Activated naive CD8-positive, alpha-beta T cell treated with anti-CD3 and anti-CD28 coated beads for 36 hours (primary cell): Measurements from ENCODE around the gene POFUT2. TPM values are rescaled to one million over a fixed set of nuclear protein-coding genes. Genes with fewer than 3 reads are reported as not detected.
"Not testable (repeated sequence)": the region's sequence is repeated elsewhere in the genome, so short reads cannot be mapped to it uniquely, and the experiment has no call there.

Source experiments
- DNase-seq: peaks from one replicate; pipeline ENCODE4 v3.0.0; 2021
- H3K27ac Mint-ChIP-seq: one replicate; pipeline ENCODE4 v1.8.0; 2022; ENCODE audit warnings: mild to moderate bottlenecking, moderate library complexity, mixed read lengths
- H3K27me3 Mint-ChIP-seq: one replicate; pipeline ENCODE4 v1.8.0; 2022; ENCODE audit warnings: mild to moderate bottlenecking, mixed read lengths
- H3K36me3 Mint-ChIP-seq: one replicate; pipeline ENCODE4 v1.8.0; 2021; ENCODE audit warnings: mild to moderate bottlenecking, mixed read lengths
- H3K4me1 Mint-ChIP-seq: one replicate; pipeline ENCODE4 v1.8.0; 2021; ENCODE audit warnings: mixed read lengths
- H3K4me3 Mint-ChIP-seq: one replicate; pipeline ENCODE4 v1.8.0; 2022; ENCODE audit warnings: mild to moderate bottlenecking, moderate library complexity, mixed read lengths
- H3K9me3 Mint-ChIP-seq: one replicate; pipeline ENCODE4 v1.8.0; 2022; ENCODE audit warnings: mixed read lengths
- total RNA-seq, 2 experiments: library from RNA; stranded (reverse); gene quantifications; one replicate each; pipeline ENCODE4 v1.2.3, GENCODE V29; 2021

Gene POFUT2
- total RNA-seq, 2 experiments from 2014 or later, result 11.6 to 13.3 TPM

- DNase-seq, H3K9me3 Mint-ChIP-seq, H3K27ac Mint-ChIP-seq, H3K36me3 Mint-ChIP-seq, H3K4me3 Mint-ChIP-seq, H3K27me3 Mint-ChIP-seq: not testable (repeated sequence)
- H3K4me1 Mint-ChIP-seq, result peaks cover 13% of the 10 kb centered on the region
Observed at GRCh38 chr21:45307597-45308158, 20.0 kb upstream of the POFUT2 start.

- Mint-ChIP-seq H3K27me3 (peaks cover 9% of the 10 kb centered on the region), H3K4me3 (no peak overlapping the region), H3K36me3 (no peaks in the 10 kb centered on the region), H3K4me1 (peaks cover 13% of the 10 kb centered on the region), H3K27ac (no peak overlapping the region), H3K9me3 (no peaks in the 10 kb centered on the region)
- no peak for DNase-seq
Observed at GRCh38 chr21:45306832-45307571, 19.3 kb upstream of the POFUT2 start.

- H3K4me3 Mint-ChIP-seq, result no peak overlapping the region
- DNase-seq, result no peak
- H3K36me3 Mint-ChIP-seq, result no peaks in the 10 kb centered on the region
- peaks cover 9% of the 10 kb centered on the region for H3K27me3 Mint-ChIP-seq
- H3K4me1 Mint-ChIP-seq, result peaks cover 13% of the 10 kb centered on the region
- no peak overlapping the region for H3K27ac Mint-ChIP-seq
- no peaks in the 10 kb centered on the region for H3K9me3 Mint-ChIP-seq
Observed at GRCh38 chr21:45306453-45306831, 18.7 kb upstream of the POFUT2 start.

- Mint-ChIP-seq H3K9me3 (no peaks in the 10 kb centered on the region), H3K4me1 (peaks cover 13% of the 10 kb centered on the region), H3K27me3 (peaks cover 9% of the 10 kb centered on the region), H3K27ac (no peak overlapping the region), H3K36me3 (no peaks in the 10 kb centered on the region), H3K4me3 (no peak overlapping the region)
- DNase-seq, result no peak
Observed at GRCh38 chr21:45305836-45306235, 18.1 kb upstream of the POFUT2 start.

- no peaks in the 10 kb centered on the region for H3K9me3 Mint-ChIP-seq
- H3K36me3 Mint-ChIP-seq, result no peaks in the 10 kb centered on the region
- H3K4me3 Mint-ChIP-seq, result no peak overlapping the region
- peak; percentile 39 for DNase-seq
- peaks cover 9% of the 10 kb centered on the region for H3K27me3 Mint-ChIP-seq
- H3K27ac Mint-ChIP-seq, result peak overlapping the region; percentile 54
- peaks cover 13% of the 10 kb centered on the region for H3K4me1 Mint-ChIP-seq
Observed at GRCh38 chr21:45304945-45305344, 17.2 kb upstream of the POFUT2 start.

GRCh38 chr21:45304476-45304830 lies 16.8 kb upstream of the POFUT2 start:
- H3K36me3 Mint-ChIP-seq, result no peaks in the 10 kb centered on the region
- no peak for DNase-seq
- H3K4me3 Mint-ChIP-seq, result no peak overlapping the region
- no peaks in the 10 kb centered on the region for H3K9me3 Mint-ChIP-seq
- peaks cover 9% of the 10 kb centered on the region for H3K27me3 Mint-ChIP-seq
- H3K4me1 Mint-ChIP-seq, result peaks cover 11% of the 10 kb centered on the region
- H3K27ac Mint-ChIP-seq, result peak overlapping the region; percentile 54

- peaks cover 5% of the 10 kb centered on the region for H3K27me3 Mint-ChIP-seq
- peaks cover 6% of the 10 kb centered on the region for H3K4me1 Mint-ChIP-seq
- peak overlapping the region; percentile 36 for H3K27ac Mint-ChIP-seq
- H3K36me3 Mint-ChIP-seq, result no peaks in the 10 kb centered on the region
- no peak overlapping the region for H3K4me3 Mint-ChIP-seq
- DNase-seq, result no peak
- H3K9me3 Mint-ChIP-seq, result no peaks in the 10 kb centered on the region
Observed at GRCh38 chr21:45303751-45304475, 16.2 kb upstream of the POFUT2 start.

- Mint-ChIP-seq H3K27ac (no peak overlapping the region), H3K9me3 (no peaks in the 10 kb centered on the region)
Observed at GRCh38 chr21:45303091-45303615, 15.5 kb upstream of the POFUT2 start.

GRCh38 chr21:45302082-45303061 lies 14.7 kb upstream of the POFUT2 start:
- DNase-seq, result peak; percentile 43
- H3K36me3 Mint-ChIP-seq, result no peaks in the 10 kb centered on the region
- no peak overlapping the region for H3K4me3 Mint-ChIP-seq
- peak overlapping the region; percentile 80 for H3K27ac Mint-ChIP-seq
- no peaks in the 10 kb centered on the region for H3K9me3 Mint-ChIP-seq
- H3K4me1 Mint-ChIP-seq, result peaks cover 5% of the 10 kb centered on the region
- peaks cover 4% of the 10 kb centered on the region for H3K27me3 Mint-ChIP-seq

More at GRCh38 chr21:45303091-45303615, 15.5 kb upstream of the POFUT2 start:
- no peaks in the 10 kb centered on the region for H3K36me3 Mint-ChIP-seq
- H3K4me3 Mint-ChIP-seq, result no peak overlapping the region
- no peak for DNase-seq
- peaks cover 5% of the 10 kb centered on the region for H3K4me1 Mint-ChIP-seq
- H3K27me3 Mint-ChIP-seq, result peaks cover 4% of the 10 kb centered on the region

- Mint-ChIP-seq H3K4me1 (peaks cover 6% of the 10 kb centered on the region), H3K9me3 (no peaks in the 10 kb centered on the region), H3K27ac (peak overlapping the region; percentile 34), H3K27me3 (peaks cover 4% of the 10 kb centered on the region), H3K4me3 (no peak overlapping the region), H3K36me3 (no peaks in the 10 kb centered on the region)
- no peak for DNase-seq
Observed at GRCh38 chr21:45301521-45302081, 13.9 kb upstream of the POFUT2 start.

- no peak overlapping the region for H3K27ac Mint-ChIP-seq
- H3K36me3 Mint-ChIP-seq, result no peaks in the 10 kb centered on the region
- DNase-seq, result no peak
- peaks cover under 1% of the 10 kb centered on the region for H3K27me3 Mint-ChIP-seq
- H3K4me1 Mint-ChIP-seq, result peaks cover 5% of the 10 kb centered on the region
- H3K9me3 Mint-ChIP-seq, result no peaks in the 10 kb centered on the region
- no peak overlapping the region for H3K4me3 Mint-ChIP-seq
Observed at GRCh38 chr21:45300786-45301520, 13.3 kb upstream of the POFUT2 start.

- no peak overlapping the region for H3K27ac Mint-ChIP-seq
- DNase-seq, result no peak
- H3K27me3 Mint-ChIP-seq, result no peaks in the 10 kb centered on the region
- no peaks in the 10 kb centered on the region for H3K36me3 Mint-ChIP-seq
- peaks cover 2% of the 10 kb centered on the region for H3K4me1 Mint-ChIP-seq
- H3K9me3 Mint-ChIP-seq, result no peaks in the 10 kb centered on the region
- H3K4me3 Mint-ChIP-seq, result no peak overlapping the region
Observed at GRCh38 chr21:45299864-45300785, 12.4 kb upstream of the POFUT2 start.
